Mesenchymal stem cell (in vitro differentiated cells and primary cell): Measurements from ENCODE around the gene RAB1A.
"Not testable (repeated sequence)": the region's sequence is repeated elsewhere in the genome, so short reads cannot be mapped to it uniquely, and the experiment has no call there.

ENCODE experiments used
- DNase-seq: peaks from one replicate; pipeline ENCODE4 v3.0.0-alpha.2; 2013
- H2AFZ ChIP-seq: one replicate; pipeline ENCODE4 v1.6.1; 2013; ENCODE audit warnings: low read depth, mild to moderate bottlenecking, control low read depth, inconsistent platforms, low read length, moderate library complexity
- H2AK5ac ChIP-seq: 2 replicates; pipeline ENCODE4 v1.6.1; 2013; ENCODE audit warnings: low read length, moderate library complexity, mild to moderate bottlenecking, inconsistent platforms; ENCODE audit not compliant: severe bottlenecking
- H2BK120ac ChIP-seq: one replicate; pipeline ENCODE4 v1.6.1; 2013; ENCODE audit warnings: low read depth, mild to moderate bottlenecking, inconsistent platforms, low read length, moderate library complexity
- H2BK12ac ChIP-seq, 2 experiments: one replicate each; pipeline ENCODE4 v1.6.1; 2013; ENCODE audit warnings: inconsistent platforms in 2 of 2, low read length in 2 of 2, mild to moderate bottlenecking in 2 of 2, moderate library complexity in 2 of 2, control low read depth in 1 of 2
- H2BK15ac ChIP-seq: one replicate; pipeline ENCODE4 v1.6.1; 2013; ENCODE audit warnings: mild to moderate bottlenecking, low read depth, inconsistent platforms; ENCODE audit not compliant: poor library complexity, severe bottlenecking
- H2BK5ac ChIP-seq: 2 replicates; pipeline ENCODE4 v1.6.1; 2013; ENCODE audit warnings: low read depth, mild to moderate bottlenecking, low read length, control low read depth, inconsistent platforms; ENCODE audit not compliant: poor library complexity, severe bottlenecking
- H3K14ac ChIP-seq, 2 experiments: one replicate each; pipeline ENCODE4 v1.6.1; 2013; ENCODE audit warnings: inconsistent platforms in 2 of 2, low read length in 2 of 2, control low read depth in 1 of 2, mild to moderate bottlenecking in 1 of 2, moderate library complexity in 1 of 2
- H3K18ac ChIP-seq, 2 experiments: one replicate each; pipeline ENCODE4 v1.6.1; 2013; ENCODE audit warnings: inconsistent platforms in 2 of 2, low read length in 2 of 2, control low read depth in 1 of 2, low read depth in 1 of 2, mild to moderate bottlenecking in 1 of 2
- H3K23ac ChIP-seq, 2 experiments: one replicate each; pipeline ENCODE4 v1.6.1; 2013; ENCODE audit warnings: inconsistent platforms in 2 of 2, low read length in 2 of 2, mild to moderate bottlenecking in 2 of 2, moderate library complexity in 2 of 2, control low read depth in 1 of 2
- H3K27ac ChIP-seq: 2 replicates; pipeline ENCODE4 v1.5.1; 2013; ENCODE audit warnings: mild to moderate bottlenecking, moderate library complexity, low read length, control low read depth, inconsistent platforms; ENCODE audit not compliant: poor library complexity, severe bottlenecking
- H3K27me3 ChIP-seq, 2 experiments: 2 replicates each; pipeline versions ENCODE4 v1.6.1 to v1.7.0; 2013; ENCODE audit warnings: low read length in 2 of 2, mild to moderate bottlenecking in 2 of 2, moderate library complexity in 2 of 2, control low read depth in 1 of 2, inconsistent platforms in 1 of 2; ENCODE audit not compliant: control insufficient read depth in 1 of 2, insufficient read depth in 1 of 2
- H3K36me3 ChIP-seq, 2 experiments: 2 replicates each; pipeline versions ENCODE4 v1.6.1 to v1.7.0; 2013; ENCODE audit warnings: low read length in 2 of 2, control low read depth in 1 of 2, inconsistent platforms in 1 of 2, low read depth in 1 of 2, mild to moderate bottlenecking in 1 of 2; ENCODE audit not compliant: insufficient read depth in 2 of 2, control insufficient read depth in 1 of 2
- H3K4ac ChIP-seq, 2 experiments: one replicate each; pipeline ENCODE4 v1.6.1; 2013; ENCODE audit warnings: inconsistent platforms in 2 of 2, low read length in 2 of 2, mild to moderate bottlenecking in 2 of 2, moderate library complexity in 2 of 2, control low read depth in 1 of 2, low read depth in 1 of 2
- H3K4me1 ChIP-seq: 2 replicates; pipeline ENCODE4 v1.6.1; 2013; ENCODE audit warnings: low read depth, low read length, control low read depth; ENCODE audit not compliant: control insufficient read depth, insufficient read depth
- H3K4me2 ChIP-seq: 2 replicates; pipeline ENCODE4 v1.6.1; 2013; ENCODE audit warnings: low read length, mild to moderate bottlenecking, inconsistent platforms; ENCODE audit not compliant: poor library complexity, severe bottlenecking
- H3K4me3 ChIP-seq, 2 experiments: 2 replicates each; pipeline versions ENCODE4 v1.5.1 to v1.7.0; 2013; ENCODE audit warnings: low read length in 2 of 2, mild to moderate bottlenecking in 2 of 2, control low read depth in 1 of 2, low read depth in 1 of 2; ENCODE audit not compliant: insufficient read depth in 1 of 2
- H3K79me1 ChIP-seq: replicated peaks from 2 replicates; pipeline ENCODE4 v1.6.1; 2013; ENCODE audit warnings: mild to moderate bottlenecking, control low read depth, low read length, inconsistent platforms; ENCODE audit not compliant: poor library complexity, severe bottlenecking
- H3K9ac ChIP-seq: 2 replicates; pipeline ENCODE4 v1.7.0; 2013; ENCODE audit warnings: mild to moderate bottlenecking, low read length, moderate library complexity
- H3K9me3 ChIP-seq: 2 replicates; pipeline ENCODE4 v1.7.0; 2013; ENCODE audit warnings: mild to moderate bottlenecking, low read length; ENCODE audit not compliant: control insufficient read depth
- H4K8ac ChIP-seq: one replicate; pipeline ENCODE4 v1.6.1; 2013; ENCODE audit warnings: inconsistent platforms, mild to moderate bottlenecking, low read length, moderate library complexity
- H4K91ac ChIP-seq: one replicate; pipeline ENCODE4 v1.6.1; 2013; ENCODE audit warnings: mild to moderate bottlenecking, low read length, inconsistent platforms
- WGBS: methylation state at CpG from one replicate; pipeline ENCODE4 v1.1.7; 2013; ENCODE audit warnings: mixed read lengths; 5-methylcytosine and 5-hydroxymethylcytosine counted together

RAB1A gene

GRCh38 chr2:65130664-65131175 lies 814 bp upstream of the RAB1A start:
- no peaks in the 10 kb centered on the region for H3K9me3 ChIP-seq
- H3K27ac ChIP-seq = peak overlapping the region; percentile 52
- peaks cover 3% of the 10 kb centered on the region for H3K79me1 ChIP-seq
- H3K27me3 ChIP-seq = no peaks in the 10 kb centered on the region
- H3K23ac ChIP-seq = no peak overlapping the region
- H2BK12ac ChIP-seq = peak overlapping the region in 1 of 2 experiments; percentile 37
- H3K4me1 ChIP-seq = peaks cover 8% of the 10 kb centered on the region
- H2AK5ac ChIP-seq = peak overlapping the region; percentile 46
- 6% methylated on average over 17 of the region's 19 CpGs for WGBS
- no peak overlapping the region for H2BK5ac ChIP-seq
- peak overlapping the region; percentile 71 for H2BK120ac ChIP-seq
- no peaks in the 10 kb centered on the region for H3K36me3 ChIP-seq
- peak overlapping the region; percentile 69 for H2AFZ ChIP-seq
- DNase-seq = no peak
- H4K91ac ChIP-seq = peak overlapping the region; percentile 73
- H3K14ac ChIP-seq = peak overlapping the region in 1 of 2 experiments; percentile 68
- H3K18ac ChIP-seq = peak overlapping the region; percentile 73 to 92
- no peak overlapping the region for H2BK15ac ChIP-seq
- H3K4me3 ChIP-seq = peak overlapping the region; percentile 61 to 88
- peak overlapping the region; percentile 53 to 62 for H3K4ac ChIP-seq
- peak overlapping the region; percentile 100 for H3K9ac ChIP-seq
- peak overlapping the region; percentile 87 for H4K8ac ChIP-seq
- peak overlapping the region; percentile 74 for H3K4me2 ChIP-seq

- peak overlapping the region; percentile 100 for H4K91ac ChIP-seq
- H2BK120ac ChIP-seq = peak overlapping the region; percentile 96
- DNase-seq = no peak
- no peak overlapping the region for H2AFZ ChIP-seq
- H3K4me1 ChIP-seq = peaks cover 13% of the 10 kb centered on the region
- H3K79me1 ChIP-seq = peaks cover 3% of the 10 kb centered on the region
- H4K8ac ChIP-seq = peak overlapping the region; percentile 98
- H3K4me3 ChIP-seq = peak overlapping the region; percentile 94 to 98
- H2BK5ac ChIP-seq = peak overlapping the region; percentile 92
- peak overlapping the region; percentile 100 for H3K9ac ChIP-seq
- H2BK15ac ChIP-seq = peak overlapping the region; percentile 100
- peak overlapping the region; percentile 84 for H3K27ac ChIP-seq
- H3K36me3 ChIP-seq = no peaks in the 10 kb centered on the region
- H3K4ac ChIP-seq = peak overlapping the region; percentile 76 to 100
- H3K9me3 ChIP-seq = no peaks in the 10 kb centered on the region
- peak overlapping the region; percentile 94 to 100 for H3K14ac ChIP-seq
- peak overlapping the region in 1 of 2 experiments; percentile 100 for H3K23ac ChIP-seq
- peak overlapping the region; percentile 21 to 45 for H2BK12ac ChIP-seq
- H3K4me2 ChIP-seq = peak overlapping the region; percentile 6
- WGBS = under 1% methylated on average over 29 of the region's 29 CpGs
- no peak overlapping the region for H2AK5ac ChIP-seq
- H3K27me3 ChIP-seq = no peaks in the 10 kb centered on the region
- peak overlapping the region; percentile 100 for H3K18ac ChIP-seq
These were observed 550 bp downstream of the RAB1A start for GRCh38 chr2:65129286-65129825.

- Histone ChIP-seq H3K9ac (peak overlapping the region; percentile 100), H2BK15ac (no peak overlapping the region), H3K18ac (no peak overlapping the region), H4K91ac (no peak overlapping the region), H3K27ac (no peak overlapping the region), H2AK5ac (no peak overlapping the region), H3K4me2 (peak overlapping the region; percentile 66), H3K23ac (no peak overlapping the region), H3K14ac (no peak overlapping the region), H2AFZ (no peak overlapping the region), H3K27me3 (no peaks in the 10 kb centered on the region), H3K4ac (no peak overlapping the region), H2BK12ac (no peak overlapping the region), H2BK5ac (no peak overlapping the region), H3K4me3 (peak overlapping the region in 1 of 2 experiments; percentile 94), H3K9me3 (no peaks in the 10 kb centered on the region), H3K36me3 (no peaks in the 10 kb centered on the region), H4K8ac (no peak overlapping the region), H2BK120ac (no peak overlapping the region), H3K79me1 (peaks cover 3% of the 10 kb centered on the region), H3K4me1 (peaks cover 18% of the 10 kb centered on the region)
- WGBS = 49% methylated on average over 7 of the region's 8 CpGs
- DNase-seq = peak; percentile 80
These were observed 1.4 kb downstream of the RAB1A start for GRCh38 chr2:65128297-65129190.

GRCh38 chr2:65125457-65125856 lies 4.4 kb downstream of the RAB1A start:
- H3K79me1 ChIP-seq, H3K27ac ChIP-seq: not testable (repeated sequence)
- peak overlapping the region; percentile 74 for H3K9ac ChIP-seq

More at GRCh38 chr2:65125457-65125856, 4.4 kb downstream of the RAB1A start:
- not testable (repeated sequence) for H3K14ac ChIP-seq, H3K18ac ChIP-seq, H2BK120ac ChIP-seq, H2BK12ac ChIP-seq, H3K36me3 ChIP-seq, H2AK5ac ChIP-seq, H3K4ac ChIP-seq, H4K91ac ChIP-seq, DNase-seq, H2BK15ac ChIP-seq, H2BK5ac ChIP-seq, H3K23ac ChIP-seq, H3K4me2 ChIP-seq, H3K27me3 ChIP-seq, H4K8ac ChIP-seq, H3K9me3 ChIP-seq, H2AFZ ChIP-seq
- WGBS = 89% methylated on average over 7 of the region's 7 CpGs
- Histone ChIP-seq H3K4me1 (peaks cover 17% of the 10 kb centered on the region), H3K4me3 (peak overlapping the region in 1 of 2 experiments; percentile 94)
